Fibroblast of pulmonary artery (primary cell): Measurements from ENCODE around the gene PHKA2.
A peak's percentile ranks its signal among the peaks of the same experiment; 100 is the strongest.

Experiments used
- DNase-seq: peaks from one replicate; pipeline ENCODE4 v3.0.0-alpha.2; 2010; ENCODE audit warnings: low read depth
- H3K4me3 ChIP-seq: replicated peaks from 2 replicates; pipeline ENCODE4 v1.5.1; 2011; ENCODE audit warnings: low read depth, mild to moderate bottlenecking, control low read depth, low read length, moderate library complexity
- TF ChIP-seq, protein P1 (sequence below): IDR thresholded peaks from 2 replicates; pipeline ENCODE4 v1.5.1; 2011; ENCODE audit warnings: mild to moderate bottlenecking, control low read depth, low read length, inconsistent platforms; ENCODE audit errors: missing control alignments

PHKA2 gene

DNA sequence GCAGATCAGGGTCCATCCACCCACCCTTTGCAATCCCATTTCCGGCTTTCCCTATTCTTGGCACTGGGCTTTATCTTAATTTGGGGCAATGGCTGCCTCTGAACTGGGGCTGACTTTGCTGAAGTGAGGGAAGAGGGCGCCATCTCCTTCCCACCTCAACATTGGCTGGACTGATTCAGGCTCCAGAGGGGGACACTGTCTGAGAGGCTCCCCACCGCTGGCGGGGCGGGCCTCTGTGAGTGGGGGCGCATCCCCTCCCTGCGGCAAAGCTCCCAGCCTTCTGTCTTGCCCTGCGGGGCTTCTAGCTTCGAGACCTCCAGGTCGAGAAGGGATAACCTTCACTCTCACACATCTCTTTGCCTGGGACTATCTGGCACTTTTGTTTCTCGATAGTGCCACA, 85.8 kb downstream of the PHKA2 start:
- H3K4me3 ChIP-seq = no peak overlapping the region
- no peak for DNase-seq
- TF ChIP-seq, protein P1, sequence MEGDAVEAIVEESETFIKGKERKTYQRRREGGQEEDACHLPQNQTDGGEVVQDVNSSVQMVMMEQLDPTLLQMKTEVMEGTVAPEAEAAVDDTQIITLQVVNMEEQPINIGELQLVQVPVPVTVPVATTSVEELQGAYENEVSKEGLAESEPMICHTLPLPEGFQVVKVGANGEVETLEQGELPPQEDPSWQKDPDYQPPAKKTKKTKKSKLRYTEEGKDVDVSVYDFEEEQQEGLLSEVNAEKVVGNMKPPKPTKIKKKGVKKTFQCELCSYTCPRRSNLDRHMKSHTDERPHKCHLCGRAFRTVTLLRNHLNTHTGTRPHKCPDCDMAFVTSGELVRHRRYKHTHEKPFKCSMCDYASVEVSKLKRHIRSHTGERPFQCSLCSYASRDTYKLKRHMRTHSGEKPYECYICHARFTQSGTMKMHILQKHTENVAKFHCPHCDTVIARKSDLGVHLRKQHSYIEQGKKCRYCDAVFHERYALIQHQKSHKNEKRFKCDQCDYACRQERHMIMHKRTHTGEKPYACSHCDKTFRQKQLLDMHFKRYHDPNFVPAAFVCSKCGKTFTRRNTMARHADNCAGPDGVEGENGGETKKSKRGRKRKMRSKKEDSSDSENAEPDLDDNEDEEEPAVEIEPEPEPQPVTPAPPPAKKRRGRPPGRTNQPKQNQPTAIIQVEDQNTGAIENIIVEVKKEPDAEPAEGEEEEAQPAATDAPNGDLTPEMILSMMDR = no peak

DNA sequence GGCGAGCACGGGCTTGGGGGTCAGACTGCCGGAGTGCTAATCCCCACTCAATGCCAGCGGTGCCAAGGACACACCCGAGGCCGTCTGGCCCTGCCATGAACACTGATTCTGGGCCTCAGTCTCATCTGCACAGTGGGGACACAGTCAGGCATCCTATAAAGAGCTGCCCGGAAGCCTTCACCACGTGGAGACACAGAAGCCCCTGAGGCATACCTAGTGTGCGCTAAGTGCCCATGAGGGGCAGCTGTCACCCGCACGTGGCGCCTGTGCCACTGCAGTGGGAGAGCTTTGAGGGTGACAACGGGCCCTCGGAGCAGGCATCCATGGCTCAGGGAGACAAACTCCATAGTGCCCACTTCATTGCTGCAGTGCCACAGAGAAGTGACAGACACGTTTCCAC, 86.3 kb downstream of the PHKA2 start:
- no peak for DNase-seq
- TF ChIP-seq, protein P1 = no peak
- H3K4me3 ChIP-seq = no peak overlapping the region

DNA sequence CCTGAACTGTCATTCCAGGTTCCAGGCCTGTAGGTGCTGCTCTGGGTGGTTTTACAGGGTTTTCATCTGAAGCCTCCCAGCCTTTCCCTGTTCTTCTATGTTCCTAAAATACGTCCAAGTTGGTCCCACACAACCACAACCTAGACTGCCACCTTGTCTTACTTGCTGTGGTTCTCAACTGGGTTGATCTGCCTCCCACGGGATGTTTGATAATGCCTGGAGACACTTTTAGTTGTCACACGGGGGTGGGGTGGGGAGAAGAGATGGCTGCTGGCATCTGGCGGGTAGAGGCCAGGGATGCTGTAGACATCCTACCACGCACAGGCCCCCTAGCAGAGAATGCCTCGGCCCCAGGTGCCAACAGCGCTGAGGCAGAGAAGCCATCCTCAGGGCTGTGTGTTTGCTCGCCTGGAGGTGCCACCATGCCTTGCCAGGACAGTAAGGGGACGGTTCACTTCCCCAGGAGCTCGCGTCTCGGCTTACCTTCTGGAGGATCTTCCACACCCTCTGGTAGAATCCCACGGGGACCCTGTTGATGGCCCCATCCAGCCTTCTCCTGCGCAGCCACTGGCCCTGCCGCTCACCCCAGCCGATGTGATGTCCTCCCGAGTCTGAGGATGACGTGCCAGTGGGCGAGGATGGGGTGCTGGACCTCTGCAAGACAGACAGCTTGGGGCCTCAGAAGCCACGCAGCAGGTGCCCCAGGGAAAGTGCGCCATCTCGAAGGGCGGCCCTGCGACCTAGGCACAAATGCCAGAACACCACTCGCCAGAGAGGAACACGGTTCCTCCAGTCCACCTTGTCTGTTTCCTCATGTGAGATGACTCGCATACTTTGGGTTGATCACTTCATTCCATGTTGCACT, 87.0 kb downstream of the PHKA2 start:
- no peak for DNase-seq
- TF ChIP-seq, protein P1 = no peak
- H3K4me3 ChIP-seq = no peak overlapping the region

DNA sequence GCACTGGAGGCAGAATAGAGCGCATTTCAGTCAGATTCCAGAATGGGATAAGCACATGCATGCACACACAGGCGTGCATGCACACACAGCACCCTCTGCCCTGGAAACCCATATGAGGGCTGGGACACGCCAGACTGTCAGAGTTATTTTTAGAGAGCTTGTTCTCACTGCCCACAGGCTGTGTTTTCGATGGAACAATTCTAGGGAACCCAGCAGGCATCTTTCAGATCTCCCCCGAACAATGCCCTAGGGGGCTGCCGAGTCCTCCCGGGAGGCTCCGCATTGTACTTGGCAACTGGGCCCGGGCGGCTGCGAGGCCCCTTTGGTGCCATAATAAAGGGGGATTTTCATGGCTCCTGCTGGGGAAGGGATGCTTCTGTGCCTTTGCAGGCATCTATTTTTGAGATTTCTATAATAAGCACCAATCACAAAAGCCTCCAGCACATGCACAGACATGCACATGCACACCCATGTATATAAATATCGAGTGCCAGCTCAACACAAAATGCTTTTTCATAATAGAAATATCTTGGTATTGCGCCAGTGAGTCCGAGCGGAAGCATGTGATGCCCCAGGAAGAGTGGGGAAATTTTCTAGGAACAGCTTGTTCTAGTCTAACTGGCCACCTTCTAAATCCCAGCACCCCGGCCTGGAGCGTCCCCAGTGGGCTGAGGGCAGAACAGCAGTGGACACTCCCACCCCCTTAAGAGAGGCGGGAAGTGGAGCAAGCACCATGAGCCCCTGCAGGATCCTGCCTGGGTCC, 88.5 kb downstream of the PHKA2 start:
- DNase-seq = peak; percentile 49
- TF ChIP-seq, protein P1 = peak; percentile 13
- no peak overlapping the region for H3K4me3 ChIP-seq

DNA sequence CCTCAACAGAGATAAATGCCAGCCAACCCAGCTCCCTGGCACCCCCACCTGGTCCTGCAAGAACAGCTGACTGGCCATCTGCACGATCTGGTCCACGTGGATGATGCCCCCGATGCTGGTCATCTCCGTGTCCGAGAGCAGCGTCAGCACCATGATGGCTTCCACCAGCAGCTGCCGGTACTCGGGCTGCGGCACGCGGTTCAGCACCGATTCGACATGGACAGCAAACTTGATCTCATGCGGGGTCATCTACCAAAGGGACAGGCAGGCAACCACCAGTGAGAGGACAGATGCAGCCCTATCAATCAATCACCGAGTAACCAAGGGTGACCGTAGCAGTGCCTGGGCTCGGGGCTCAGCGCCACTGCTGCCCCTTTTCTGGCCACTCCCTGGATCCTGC, 89.8 kb downstream of the PHKA2 start:
- TF ChIP-seq, protein P1 = no peak

DNA sequence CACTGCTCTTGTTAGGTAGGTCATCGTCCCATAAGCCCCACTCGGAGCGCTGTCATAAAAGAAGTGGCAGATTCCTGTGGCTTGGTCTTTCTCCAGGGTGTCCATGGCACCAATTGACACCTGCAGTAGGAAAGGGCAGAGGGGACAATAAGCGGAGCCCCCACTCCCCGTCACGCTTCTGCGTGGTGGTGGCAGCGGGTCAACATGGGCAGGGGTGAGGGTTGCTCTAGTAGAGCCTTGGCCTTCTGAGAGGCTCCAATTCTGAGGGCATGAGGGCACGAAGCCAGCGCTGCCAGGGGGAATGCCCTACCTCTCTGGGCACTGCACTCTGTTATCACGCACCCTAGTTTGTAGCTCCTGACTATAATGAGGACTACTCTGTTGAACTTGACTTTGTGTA, 90.4 kb downstream of the PHKA2 start:
- H3K4me3 ChIP-seq = no peak overlapping the region
- TF ChIP-seq, protein P1 = no peak
- no peak for DNase-seq

More for the DNA sequence above, 89.8 kb downstream of the PHKA2 start:
- no peak overlapping the region for H3K4me3 ChIP-seq
- no peak for DNase-seq
